ENCODE data around the gene ASB9. TPM values are rescaled to one million over a fixed set of nuclear protein-coding genes. Genes with fewer than 3 reads are reported as not detected.

Gene ASB9
- total and polyA plus RNA-seq, 9 of the 15 experiments (the other 6 are each of a cell fraction or from before 2014, with no cell fraction given), result 0.27 to 1.7 (median 0.96) TPM

- POLR2A ChIA-PET, result no interaction called here
- TF ChIP-seq, protein P1, sequence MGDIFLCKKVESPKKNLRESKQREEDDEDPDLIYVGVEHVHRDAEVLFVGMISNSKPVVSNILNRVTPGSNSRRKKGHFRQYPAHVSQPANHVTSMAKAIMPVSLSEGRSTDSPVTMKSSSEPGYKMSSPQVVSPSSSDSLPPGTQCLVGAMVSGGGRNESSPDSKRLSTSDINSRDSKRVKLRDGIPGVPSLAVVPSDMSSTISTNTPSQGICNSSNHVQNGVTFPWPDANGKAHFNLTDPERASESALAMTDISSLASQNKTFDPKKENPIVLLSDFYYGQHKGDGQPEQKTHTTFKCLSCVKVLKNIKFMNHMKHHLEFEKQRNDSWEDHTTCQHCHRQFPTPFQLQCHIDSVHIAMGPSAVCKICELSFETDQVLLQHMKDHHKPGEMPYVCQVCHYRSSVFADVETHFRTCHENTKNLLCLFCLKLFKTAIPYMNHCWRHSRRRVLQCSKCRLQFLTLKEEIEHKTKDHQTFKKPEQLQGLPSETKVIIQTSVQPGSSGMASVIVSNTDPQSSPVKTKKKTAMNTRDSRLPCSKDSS (IDR thresholded peaks at IDR 0.05; ENCODE audit: low read depth, partially characterized antibody), result no peak
- TF ChIP-seq, protein P2, sequence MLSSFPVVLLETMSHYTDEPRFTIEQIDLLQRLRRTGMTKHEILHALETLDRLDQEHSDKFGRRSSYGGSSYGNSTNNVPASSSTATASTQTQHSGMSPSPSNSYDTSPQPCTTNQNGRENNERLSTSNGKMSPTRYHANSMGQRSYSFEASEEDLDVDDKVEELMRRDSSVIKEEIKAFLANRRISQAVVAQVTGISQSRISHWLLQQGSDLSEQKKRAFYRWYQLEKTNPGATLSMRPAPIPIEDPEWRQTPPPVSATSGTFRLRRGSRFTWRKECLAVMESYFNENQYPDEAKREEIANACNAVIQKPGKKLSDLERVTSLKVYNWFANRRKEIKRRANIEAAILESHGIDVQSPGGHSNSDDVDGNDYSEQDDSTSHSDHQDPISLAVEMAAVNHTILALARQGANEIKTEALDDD (IDR thresholded peaks at IDR 0.05), result no peak
- TF ChIP-seq POLR2H (tag; IDR thresholded peaks at IDR 0.05; ENCODE audit: low read depth) (no peak), TCF3 (CRISPR knock-in tag; IDR thresholded peaks at IDR 0.05) (no peak), SNRNP70 (optimal IDR thresholded peaks at IDR 0.05; ENCODE audit: low read depth, low read length) (no peak), ZNF41 (CRISPR knock-in tag; conservative IDR thresholded peaks at IDR 0.05) (no peak), RB1 (IDR thresholded peaks at IDR 0.05; ENCODE audit: low read depth) (no peak), NFE2 (IDR thresholded peaks at IDR 0.05; ENCODE audit: low read depth) (no peak), RBM15 (IDR thresholded peaks at IDR 0.05; ENCODE audit: insufficient read depth, low read length) (no peak), L3MBTL2 (IDR thresholded peaks at IDR 0.05) (no peak), ZNF707 (CRISPR knock-in tag; conservative IDR thresholded peaks at IDR 0.05) (no peak), ZNF444 (CRISPR knock-in tag; IDR thresholded peaks at IDR 0.05) (no peak), TAF15 (IDR thresholded peaks at IDR 0.05; ENCODE audit: low read depth, low read length) (no peak), MTA3 (IDR thresholded peaks at IDR 0.05; ENCODE audit: borderline replicate concordance) (no peak), SNAPC5 (CRISPR knock-in tag; IDR thresholded peaks at IDR 0.05) (no peak), HDAC8 (tag; IDR thresholded peaks at IDR 0.05) (no peak), SRSF1 (IDR thresholded peaks at IDR 0.05; ENCODE audit: low read depth, low read length) (no peak), SAFB2 (IDR thresholded peaks at IDR 0.05; ENCODE audit: borderline replicate concordance, low read depth, low read length, severe bottlenecking) (no peak)
- Histone ChIP-seq H2AFZ (ENCODE audit: low read depth, low read length) (no peak overlapping the region), H3K9ac (ENCODE audit: insufficient read depth in 1 of 2, low read depth in 2 of 2, low read length in 2 of 2) (no peak overlapping the region), H3K4me3 (no peak overlapping the region), H3K4me2 (ENCODE audit: insufficient read depth, low read length) (no peak overlapping the region), H4K20me1 (replicated peaks; ENCODE audit: control insufficient read depth, insufficient read depth, low read length) (no peaks in the 10 kb centered on the region), H3K9me3 (replicated peaks; ENCODE audit: control insufficient read depth, insufficient read depth, low read depth, low read length) (no peaks in the 10 kb centered on the region), H3K27ac (ENCODE audit: extremely low read depth, low read depth, low read length) (no peak overlapping the region), H3K27me3 (ENCODE audit: control insufficient read depth in 2 of 2, insufficient read depth in 2 of 2, low read length in 2 of 2) (no peaks in the 10 kb centered on the region), H3K4me1 (replicated peaks in 1 of 2; ENCODE audit: control insufficient read depth in 2 of 2, insufficient read depth in 2 of 2, low read length in 2 of 2) (no peaks in the 10 kb centered on the region), H3K9me1 (ENCODE audit: control insufficient read depth, insufficient read depth, low read length) (no peaks in the 10 kb centered on the region), H3K79me2 (ENCODE audit: control insufficient read depth, insufficient read depth, low read length) (no peaks in the 10 kb centered on the region), H3K36me3 (ENCODE audit: control insufficient read depth, insufficient read depth, low read length) (no peaks in the 10 kb centered on the region)
- no peak for FAIRE-seq
- no TSS peak for BruUV-seq (replicated peaks)
- in situ Hi-C loops (cut with MboI), result no loop called here
- intact Hi-C loops (cut with micrococcal nuclease), result no loop called here
- no peak for DNase-seq (ENCODE audit: extremely low read depth in 1 of 4, low spot score in 3 of 4)
- no peak for ATAC-seq
- WGBS (ENCODE audit: insufficient coverage, low coverage, missing lambda C conversion rate), result 7% methylated on average over 2 of the region's 2 CpGs
- CTCF ChIA-PET (ENCODE audit: low intra/inter-chr PET ratio), result no interaction called here
Observed at GRCh38 chrX:15203694-15204093, 66.2 kb downstream of the ASB9 start.

Data from K562 (cell line).